DND-41 (cell line): Measurements from ENCODE around the gene GPX5.
A peak's percentile ranks its signal among the peaks of the same experiment; 100 is the strongest.
"Not testable (repeated sequence)": the region's sequence is repeated elsewhere in the genome, so short reads cannot be mapped to it uniquely, and the experiment has no call there.

Experiments used
- ATAC-seq: fragments of 200-7000 bp; cut with Tn5 transposase; 3 replicates; pipeline ENCODE4 v1.9.1; 2021; ENCODE audit warnings: low read depth; ENCODE audit not compliant: insufficient read depth
- DNase-seq: peaks from one replicate; pipeline ENCODE4 v3.0.0-alpha.2; 2020
- H2AFZ ChIP-seq: 2 replicates; pipeline ENCODE4 v1.6.0; 2012; ENCODE audit warnings: low read depth, low read length
- H3K27ac ChIP-seq: 2 replicates; pipeline ENCODE4 v1.5.1; 2012; ENCODE audit warnings: low read length, inconsistent platforms
- H3K27me3 ChIP-seq: fragments of 200-600 bp; sonication (generic); 2 replicates; pipeline ENCODE4 v1.6.0; 2012; ENCODE audit warnings: low read length, mild to moderate bottlenecking, inconsistent platforms; ENCODE audit not compliant: insufficient read depth, poor library complexity
- H3K36me3 ChIP-seq: 2 replicates; pipeline ENCODE4 v1.5.1; 2012; ENCODE audit warnings: low read length, inconsistent platforms; ENCODE audit not compliant: insufficient read depth
- H3K4me1 ChIP-seq: 2 replicates; pipeline ENCODE4 v1.5.1; 2012; ENCODE audit warnings: mild to moderate bottlenecking, low read length; ENCODE audit not compliant: insufficient read depth
- H3K4me2 ChIP-seq: 2 replicates; pipeline ENCODE4 v1.6.0; 2012; ENCODE audit warnings: mild to moderate bottlenecking, moderate library complexity, low read length, inconsistent platforms; ENCODE audit not compliant: insufficient read depth
- H3K4me3 ChIP-seq, 2 experiments: fragments of 200-600 bp in 1 of 2; shearing (Covaris generic) in 1 of 2; 2 replicates each; pipeline ENCODE4 v1.5.1; 2012 to 2016; ENCODE audit warnings: inconsistent platforms in 2 of 2, low read length in 2 of 2, mild to moderate bottlenecking in 2 of 2, low read depth in 1 of 2, moderate library complexity in 1 of 2
- H3K79me2 ChIP-seq: 2 replicates; pipeline ENCODE4 v1.6.0; 2012; ENCODE audit warnings: low read length, inconsistent platforms; ENCODE audit not compliant: insufficient read depth
- H3K9ac ChIP-seq: 2 replicates; pipeline ENCODE4 v1.6.0; 2012; ENCODE audit warnings: low read depth, mild to moderate bottlenecking, inconsistent platforms, low read length, moderate library complexity
- H3K9me3 ChIP-seq: 2 replicates; pipeline ENCODE4 v1.5.1; 2012; ENCODE audit warnings: low read length, moderate library complexity, mild to moderate bottlenecking, inconsistent platforms; ENCODE audit not compliant: insufficient read depth, severe bottlenecking
- H4K20me1 ChIP-seq: 2 replicates; pipeline ENCODE4 v1.6.0; 2012; ENCODE audit warnings: low read length; ENCODE audit not compliant: insufficient read depth
- CTCF ChIP-seq: IDR thresholded peaks from 2 replicates; pipeline ENCODE4 v1.5.1; 2012; ENCODE audit warnings: borderline replicate concordance, low read length, moderate library complexity, mild to moderate bottlenecking; ENCODE audit not compliant: poor library complexity, severe bottlenecking; ENCODE audit errors: extremely low read depth
- EZH2 ChIP-seq: IDR thresholded peaks from 3 replicates; pipeline ENCODE4 v1.6.1; 2012; ENCODE audit warnings: borderline replicate concordance, low read depth, mild to moderate bottlenecking, moderate library complexity, low read length, inconsistent platforms; ENCODE audit not compliant: severe bottlenecking

Gene GPX5

GRCh38 chr6:28542440-28543296 lies 17.0 kb downstream of the GPX5 start:
- Histone ChIP-seq H2AFZ (no peak overlapping the region; the same call in 1 of the 2 replicates), H3K27me3 (peaks cover 3% of the 10 kb centered on the region), H3K4me2 (no peak overlapping the region), H3K79me2 (no peaks in the 10 kb centered on the region), H3K9ac (no peak overlapping the region), H3K36me3 (no peaks in the 10 kb centered on the region), H3K4me3 (no peak overlapping the region), H3K4me1 (no peaks in the 10 kb centered on the region), H3K9me3 (no peaks in the 10 kb centered on the region), H3K27ac (no peak overlapping the region), H4K20me1 (no peaks in the 10 kb centered on the region)
- ATAC-seq = no peak; the same call in 2 of the 3 replicates
- peak; percentile 13 for DNase-seq
- TF ChIP-seq CTCF = peak; percentile 28
- no peak for TF ChIP-seq EZH2

DNA sequence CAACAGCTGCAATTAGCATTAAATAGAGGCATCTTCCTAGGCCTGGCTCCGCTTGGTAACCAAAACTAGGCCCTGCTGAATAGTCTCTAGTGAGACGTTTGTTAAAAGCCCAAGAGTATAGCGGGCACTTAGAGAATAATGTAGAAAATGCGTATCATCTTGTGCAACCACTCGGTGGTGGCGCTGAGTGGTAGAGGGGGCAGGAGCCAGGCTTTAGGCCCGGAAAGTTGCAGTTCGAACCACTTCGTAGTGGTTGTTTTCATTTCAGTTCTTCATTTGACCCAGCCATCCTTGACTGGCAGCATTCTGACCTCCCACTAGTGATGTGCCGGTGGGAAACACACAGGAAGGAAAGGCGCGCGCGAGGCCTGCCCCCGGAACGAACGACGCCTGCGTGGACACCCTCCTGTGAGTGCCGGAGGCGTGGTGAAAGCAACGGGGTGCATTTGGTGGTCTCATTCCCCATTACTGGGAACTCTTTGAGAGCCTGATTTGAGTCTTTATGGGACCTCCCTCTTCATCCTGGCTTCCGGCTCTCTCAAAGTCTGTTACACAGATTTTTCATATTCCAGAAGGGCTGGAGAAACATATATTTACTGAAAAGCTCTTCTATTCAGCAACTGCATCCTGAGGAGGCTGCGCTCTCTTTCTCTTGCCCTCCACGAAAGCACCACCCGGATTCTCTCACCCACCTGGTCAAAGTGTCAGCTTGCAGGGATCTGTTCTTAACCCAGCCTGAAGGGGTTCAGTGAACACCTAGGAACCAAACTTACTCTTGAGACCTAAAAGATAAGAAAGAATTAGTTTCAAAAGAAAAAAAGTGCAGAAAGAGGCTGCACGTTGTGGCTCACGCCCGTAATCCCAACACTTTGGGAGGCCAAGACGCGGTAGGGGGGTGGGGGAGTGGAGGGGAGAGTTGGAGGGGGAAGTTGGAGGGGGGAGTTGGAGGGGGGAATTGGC lies 18.2 kb downstream of the GPX5 start:
- no peak overlapping the region for H3K9ac ChIP-seq
- no peaks in the 10 kb centered on the region for H3K4me1 ChIP-seq
- no peaks in the 10 kb centered on the region for H3K79me2 ChIP-seq
- peaks cover 3% of the 10 kb centered on the region for H3K27me3 ChIP-seq
- no peak overlapping the region for H2AFZ ChIP-seq
- TF ChIP-seq EZH2 (no peak), CTCF (no peak)
- no peak for ATAC-seq
- H4K20me1 ChIP-seq = no peaks in the 10 kb centered on the region
- DNase-seq = no peak
- no peak overlapping the region for H3K4me2 ChIP-seq
- no peaks in the 10 kb centered on the region for H3K9me3 ChIP-seq
- H3K36me3 ChIP-seq = no peaks in the 10 kb centered on the region
- H3K4me3 ChIP-seq = no peak overlapping the region
- no peak overlapping the region for H3K27ac ChIP-seq

DNA sequence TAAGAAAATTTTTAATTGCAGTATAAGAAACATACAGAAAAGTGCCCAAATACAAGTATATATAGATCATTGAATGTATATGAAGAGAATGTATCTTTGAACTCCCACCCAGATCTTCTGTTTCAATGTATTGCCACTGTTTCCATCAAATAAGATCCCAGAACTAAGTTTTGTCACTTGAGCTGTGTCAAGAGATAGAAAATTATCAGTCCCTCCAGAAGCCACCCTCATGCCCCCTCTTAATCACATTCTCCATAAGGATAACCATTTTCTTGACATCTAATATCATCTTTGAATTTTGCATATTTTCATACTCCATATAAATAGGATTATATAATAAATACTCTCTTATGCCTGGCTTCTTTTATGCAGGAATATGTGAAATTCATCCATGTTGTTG lies 20.3 kb downstream of the GPX5 start:
- Histone ChIP-seq H2AFZ (no peak overlapping the region), H3K9ac (no peak overlapping the region), H3K4me1 (no peaks in the 10 kb centered on the region), H3K9me3 (no peaks in the 10 kb centered on the region), H3K4me3 (no peak overlapping the region), H3K36me3 (no peaks in the 10 kb centered on the region), H4K20me1 (no peaks in the 10 kb centered on the region), H3K27ac (no peak overlapping the region), H3K27me3 (peaks cover 6% of the 10 kb centered on the region), H3K4me2 (no peak overlapping the region), H3K79me2 (no peaks in the 10 kb centered on the region)
- DNase-seq (no peak), ATAC-seq (no peak)
- TF ChIP-seq EZH2 (no peak), CTCF (no peak)

DNA sequence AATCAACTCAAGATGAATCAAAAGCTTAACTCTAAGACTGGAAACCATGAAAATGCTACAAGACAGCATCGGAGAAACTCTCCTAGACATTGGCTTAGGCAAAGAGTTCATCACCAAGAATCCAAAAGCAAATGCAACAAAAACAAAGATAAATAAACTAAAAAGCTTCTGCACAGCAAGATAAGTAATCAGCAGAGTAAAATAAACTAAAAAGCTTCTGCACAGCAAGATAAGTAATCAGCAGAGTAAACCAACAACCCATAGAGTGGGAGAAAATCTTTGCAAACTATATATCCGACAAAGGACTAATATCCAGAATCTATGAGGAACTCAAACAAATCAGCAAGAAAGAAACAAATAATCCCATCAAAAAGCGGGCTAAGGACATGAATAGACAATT lies 21.3 kb downstream of the GPX5 start:
- H3K4me1 ChIP-seq, ATAC-seq, H3K9me3 ChIP-seq: not testable (repeated sequence)

More for the DNA sequence above, 21.3 kb downstream of the GPX5 start:
- not testable (repeated sequence) for H3K9ac ChIP-seq, H3K27ac ChIP-seq, H3K27me3 ChIP-seq, H3K4me2 ChIP-seq, H2AFZ ChIP-seq, H3K36me3 ChIP-seq, DNase-seq, H3K79me2 ChIP-seq, H3K4me3 ChIP-seq, H4K20me1 ChIP-seq
